OCI-LY7 (cell line): Measurements from ENCODE around the gene USP11. TPM values are rescaled to one million over a fixed set of nuclear protein-coding genes. Genes with fewer than 3 reads are reported as not detected.

Experiments
- BruUV-seq: library from RNA; stranded (reverse); fragments of 400-500 nt; replicated peaks from 2 replicates; lab custom pipeline; 2021; lab: Mats Ljungman, UMichigan
- CTCF ChIA-PET: fragments of 300-600 bp; sonication (Branson Sonifier 250); formaldehyde crosslinking; loops from one replicate; lab custom pipeline; 2022; ENCODE audit warnings: antibody characterized with exemption; ENCODE audit not compliant: unreplicated experiment; lab: Charles Lee
- POLR2A ChIA-PET: fragments of 300-600 bp; sonication (Branson Sonifier 250); formaldehyde crosslinking; loops from one replicate; lab custom pipeline; 2022; ENCODE audit warnings: antibody characterized with exemption; lab: Charles Lee
- DNase-seq: peaks from one replicate; pipeline ENCODE4 v3.0.0-alpha.2; 2015; ENCODE audit warnings: low spot score
- H2AFZ ChIP-seq: fragments of 200-600 bp; sonication (generic), shearing (Covaris generic); 2 replicates; pipeline ENCODE4 v1.6.1; 2014; ENCODE audit warnings: mild to moderate bottlenecking, antibody characterized with exemption, low read length, moderate library complexity
- H3K27ac ChIP-seq: fragments of 200-600 bp; sonication (generic); 2 replicates; pipeline ENCODE4 v1.5.1; 2014; ENCODE audit warnings: mixed run types, low read depth, mild to moderate bottlenecking, moderate library complexity, low read length, inconsistent platforms; ENCODE audit not compliant: poor library complexity, severe bottlenecking
- H3K36me3 ChIP-seq: fragments of 200-600 bp; sonication (generic); 2 replicates; pipeline ENCODE4 v1.6.1; 2014; ENCODE audit warnings: mild to moderate bottlenecking, antibody characterized with exemption, low read length, moderate library complexity, mixed read lengths; ENCODE audit not compliant: insufficient read depth
- H3K4me1 ChIP-seq: fragments of 200-600 bp; sonication (generic); 2 replicates; pipeline ENCODE4 v1.5.1; 2014; ENCODE audit warnings: mild to moderate bottlenecking, low read length; ENCODE audit not compliant: insufficient read depth, poor library complexity, severe bottlenecking
- H3K4me2 ChIP-seq: fragments of 200-600 bp; sonication (generic); 2 replicates; pipeline ENCODE4 v1.6.1; 2014; ENCODE audit warnings: mild to moderate bottlenecking, low read length
- H3K4me3 ChIP-seq: fragments of 200-600 bp; sonication (generic); 2 replicates; pipeline ENCODE4 v1.5.1; 2014; ENCODE audit warnings: mild to moderate bottlenecking, low read depth, low read length; ENCODE audit not compliant: poor library complexity, severe bottlenecking
- H3K79me2 ChIP-seq: fragments of 200-600 bp; sonication (generic); 2 replicates; pipeline ENCODE4 v1.6.1; 2016; ENCODE audit warnings: low read depth, mild to moderate bottlenecking, low read length, moderate library complexity, mixed read lengths; ENCODE audit not compliant: insufficient read depth
- H3K9me2 ChIP-seq: fragments of 200-600 bp; sonication (generic); 2 replicates; pipeline ENCODE4 v1.6.1; 2016; ENCODE audit warnings: mild to moderate bottlenecking, low read length, mixed read lengths; ENCODE audit not compliant: insufficient read depth
- H3K9me3 ChIP-seq: fragments of 200-600 bp; sonication (generic); 2 replicates; pipeline ENCODE4 v1.6.1; 2014; ENCODE audit warnings: mild to moderate bottlenecking, mixed run types, low read length, mixed read lengths
- H4K20me1 ChIP-seq: fragments of 200-600 bp; sonication (generic); 2 replicates; pipeline ENCODE4 v1.6.1; 2014; ENCODE audit warnings: mild to moderate bottlenecking, antibody characterized with exemption, low read length, moderate library complexity, mixed read lengths; ENCODE audit not compliant: insufficient read depth
- CTCF ChIP-seq: fragments of 200-600 bp; sonication (generic); conservative IDR thresholded peaks from 2 replicates; pipeline ENCODE4 v1.5.1; 2014; ENCODE audit warnings: mild to moderate bottlenecking, antibody characterized with exemption, low read length, moderate library complexity, mixed read lengths
- EZH2phosphoT487 ChIP-seq: fragments of 200-600 bp; sonication (generic); IDR thresholded peaks from 2 replicates; pipeline ENCODE4 v1.6.1; 2018; ENCODE audit warnings: low read depth, borderline replicate concordance, mild to moderate bottlenecking, mixed run types, antibody characterized with exemption, low read length, moderate library complexity, mixed read lengths
- intact Hi-C: fragments of 100-400 bp; cut with micrococcal nuclease; formaldehyde crosslinking; loops from one replicate; pipeline ENCODE4 v1.10.0; 2022; ENCODE audit not compliant: unreplicated experiment
- total RNA-seq, 2 experiments: library from RNA; depleted of rRNA in 1 of 2; stranded (reverse); fragments of >200 nt in 1 of 2; shearing (Covaris generic) in 1 of 2; gene quantifications; 2 replicates each; pipeline ENCODE4 v1.2.3, GENCODE V29; 2014 to 2022

The USP11 gene
- total RNA-seq, 2 experiments from 2014 or later, result 46.5 to 91.8 TPM

DNA sequence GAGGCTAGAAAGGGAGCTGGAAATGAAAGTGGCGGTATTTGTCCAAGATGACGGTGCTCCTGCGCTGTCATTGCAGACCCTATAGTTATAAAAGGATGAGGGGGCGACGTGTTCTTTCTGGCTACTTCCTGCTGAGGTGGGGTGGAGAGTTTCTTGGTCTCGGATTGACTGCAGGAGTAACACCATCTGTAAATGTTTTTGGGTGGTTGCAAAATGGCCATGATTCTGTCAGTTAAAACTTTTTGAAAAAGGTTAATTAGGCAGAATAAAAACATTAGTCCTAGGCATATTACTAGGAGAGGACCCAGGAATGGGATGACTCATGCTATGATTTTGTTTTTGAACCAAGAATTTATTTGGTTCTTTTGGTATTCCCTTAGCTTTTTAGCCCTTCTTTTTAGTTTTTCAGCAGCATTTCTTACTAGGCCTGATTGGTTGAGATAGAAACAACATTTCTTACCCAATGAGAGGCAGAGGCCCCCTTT lies 53.1 kb downstream of the USP11 start:
- Histone ChIP-seq H3K4me1 (no peaks in the 10 kb centered on the region), H3K9me2 (no peaks in the 10 kb centered on the region), H3K27ac (no peak overlapping the region), H3K4me2 (no peak overlapping the region), H3K36me3 (no peaks in the 10 kb centered on the region), H3K9me3 (no peaks in the 10 kb centered on the region), H4K20me1 (no peaks in the 10 kb centered on the region), H3K4me3 (no peak overlapping the region), H2AFZ (no peak overlapping the region), H3K79me2 (no peaks in the 10 kb centered on the region)
- intact Hi-C loops, result no loop called here
- DNase-seq, result no peak
- TF ChIP-seq EZH2phosphoT487, result no peak
- no peak for TF ChIP-seq CTCF
- BruUV-seq, result no TSS peak
- POLR2A ChIA-PET, result no interaction called here
- CTCF ChIA-PET, result no interaction called here

DNA sequence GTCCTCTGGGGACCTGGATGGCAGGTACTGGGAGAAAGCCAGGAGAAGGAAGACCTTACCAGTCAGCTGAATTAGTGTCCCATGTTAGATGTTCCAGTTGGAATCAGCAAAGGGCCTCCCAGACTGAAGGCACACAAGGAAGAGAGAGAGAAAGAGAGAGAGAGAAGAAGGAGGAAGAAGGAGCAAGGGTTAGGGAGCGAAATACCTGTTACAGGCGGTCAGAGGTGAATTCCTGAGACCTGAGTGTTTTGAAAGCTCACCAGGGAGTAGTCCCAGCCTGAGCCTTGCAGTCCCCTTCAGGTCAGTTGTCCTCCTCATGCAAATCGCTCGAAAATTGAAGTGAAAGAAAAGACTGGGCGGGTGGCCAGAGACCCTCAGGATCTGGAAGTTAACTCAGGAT lies 60.3 kb downstream of the USP11 start:
- H3K36me3 ChIP-seq, result no peaks in the 10 kb centered on the region
- CTCF ChIA-PET, result no interaction called here

More for the DNA sequence above, 60.3 kb downstream of the USP11 start:
- Histone ChIP-seq H3K9me3 (no peaks in the 10 kb centered on the region), H3K4me2 (no peak overlapping the region), H3K79me2 (no peaks in the 10 kb centered on the region), H2AFZ (no peak overlapping the region), H4K20me1 (no peaks in the 10 kb centered on the region), H3K9me2 (no peaks in the 10 kb centered on the region), H3K27ac (no peak overlapping the region), H3K4me3 (no peak overlapping the region), H3K4me1 (no peaks in the 10 kb centered on the region)
- TF ChIP-seq EZH2phosphoT487, result no peak
- no peak for TF ChIP-seq CTCF
- intact Hi-C loops, result no loop called here
- POLR2A ChIA-PET, result interaction anchor here (1.3 kb wide), 1 partner anchor 16 kb away, joined by 3 read pairs; no protein-coding TSS in a partner anchor
- no TSS peak for BruUV-seq
- DNase-seq, result no peak
